HEK293 (cell line): ENCODE results near the gene CA6.

Experiments used
- SALL2 ChIP-seq: fragments of 450-650 bp; formaldehyde crosslinking; IDR thresholded peaks from 2 replicates; pipeline ENCODE4 v1.5.0; 2017; ENCODE audit warnings: missing biosample characterization, mild to moderate bottlenecking, missing genetic modification characterization, borderline replicate concordance
- YY1 ChIP-seq: fragments of 450-650 bp; formaldehyde crosslinking; IDR thresholded peaks from 2 replicates; pipeline ENCODE4 v1.5.1; 2018; ENCODE audit warnings: missing biosample characterization, missing genetic modification characterization
- ZNF138 ChIP-seq: fragments of 450-650 bp; formaldehyde crosslinking; IDR thresholded peaks from 2 replicates; pipeline ENCODE4 v1.5.1; 2016; ENCODE audit warnings: missing biosample characterization, missing genetic modification characterization, borderline replicate concordance
- ZNF24 ChIP-seq: fragments of 450-650 bp; formaldehyde crosslinking; IDR thresholded peaks from 2 replicates; pipeline ENCODE4 v1.5.1; 2016; ENCODE audit warnings: missing biosample characterization, missing genetic modification characterization
- TF ChIP-seq, protein P1 (sequence below): fragments of 450-650 bp; formaldehyde crosslinking; IDR thresholded peaks from 2 replicates; pipeline ENCODE4 v1.5.1; 2016; ENCODE audit warnings: missing biosample characterization, missing genetic modification characterization
- TF ChIP-seq, protein P2 (sequence below): fragments of 450-650 bp; formaldehyde crosslinking; IDR thresholded peaks from 2 replicates; pipeline ENCODE4 v1.5.1; 2017; ENCODE audit warnings: missing biosample characterization, missing genetic modification characterization

DNA sequence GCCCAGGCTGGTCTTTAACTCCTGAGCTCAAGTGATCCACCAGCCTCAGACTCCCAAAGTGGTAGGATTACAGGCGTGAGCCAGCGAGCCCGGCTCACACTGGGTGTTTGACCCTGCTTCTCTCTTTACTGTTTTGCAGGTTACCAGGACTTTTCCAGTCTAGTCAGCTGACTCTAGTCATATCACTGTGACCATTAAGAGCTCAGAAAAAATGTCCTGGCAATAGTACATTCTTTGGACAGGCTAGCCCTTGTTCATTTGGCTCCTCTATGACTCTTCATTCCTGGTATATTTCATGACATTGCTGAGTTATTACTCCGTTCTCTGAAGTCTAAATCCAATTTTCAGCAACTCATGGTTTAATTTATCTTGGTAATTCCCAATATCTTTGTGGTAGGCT lies 8.0 kb upstream of the CA6 start:
- TF ChIP-seq SALL2 (tag by site-specific recombination) (no peak), YY1 (no peak), ZNF24 (tag by site-specific recombination) (no peak), ZNF138 (tag by site-specific recombination) (no peak)
- TF ChIP-seq, protein P1, sequence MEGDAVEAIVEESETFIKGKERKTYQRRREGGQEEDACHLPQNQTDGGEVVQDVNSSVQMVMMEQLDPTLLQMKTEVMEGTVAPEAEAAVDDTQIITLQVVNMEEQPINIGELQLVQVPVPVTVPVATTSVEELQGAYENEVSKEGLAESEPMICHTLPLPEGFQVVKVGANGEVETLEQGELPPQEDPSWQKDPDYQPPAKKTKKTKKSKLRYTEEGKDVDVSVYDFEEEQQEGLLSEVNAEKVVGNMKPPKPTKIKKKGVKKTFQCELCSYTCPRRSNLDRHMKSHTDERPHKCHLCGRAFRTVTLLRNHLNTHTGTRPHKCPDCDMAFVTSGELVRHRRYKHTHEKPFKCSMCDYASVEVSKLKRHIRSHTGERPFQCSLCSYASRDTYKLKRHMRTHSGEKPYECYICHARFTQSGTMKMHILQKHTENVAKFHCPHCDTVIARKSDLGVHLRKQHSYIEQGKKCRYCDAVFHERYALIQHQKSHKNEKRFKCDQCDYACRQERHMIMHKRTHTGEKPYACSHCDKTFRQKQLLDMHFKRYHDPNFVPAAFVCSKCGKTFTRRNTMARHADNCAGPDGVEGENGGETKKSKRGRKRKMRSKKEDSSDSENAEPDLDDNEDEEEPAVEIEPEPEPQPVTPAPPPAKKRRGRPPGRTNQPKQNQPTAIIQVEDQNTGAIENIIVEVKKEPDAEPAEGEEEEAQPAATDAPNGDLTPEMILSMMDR = no peak
- TF ChIP-seq, protein P2, sequence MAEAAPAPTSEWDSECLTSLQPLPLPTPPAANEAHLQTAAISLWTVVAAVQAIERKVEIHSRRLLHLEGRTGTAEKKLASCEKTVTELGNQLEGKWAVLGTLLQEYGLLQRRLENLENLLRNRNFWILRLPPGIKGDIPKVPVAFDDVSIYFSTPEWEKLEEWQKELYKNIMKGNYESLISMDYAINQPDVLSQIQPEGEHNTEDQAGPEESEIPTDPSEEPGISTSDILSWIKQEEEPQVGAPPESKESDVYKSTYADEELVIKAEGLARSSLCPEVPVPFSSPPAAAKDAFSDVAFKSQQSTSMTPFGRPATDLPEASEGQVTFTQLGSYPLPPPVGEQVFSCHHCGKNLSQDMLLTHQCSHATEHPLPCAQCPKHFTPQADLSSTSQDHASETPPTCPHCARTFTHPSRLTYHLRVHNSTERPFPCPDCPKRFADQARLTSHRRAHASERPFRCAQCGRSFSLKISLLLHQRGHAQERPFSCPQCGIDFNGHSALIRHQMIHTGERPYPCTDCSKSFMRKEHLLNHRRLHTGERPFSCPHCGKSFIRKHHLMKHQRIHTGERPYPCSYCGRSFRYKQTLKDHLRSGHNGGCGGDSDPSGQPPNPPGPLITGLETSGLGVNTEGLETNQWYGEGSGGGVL = no peak
